GM12874 (cell line): ENCODE results near the gene SH3RF1.

ENCODE experiments used
- TF ChIP-seq, protein P1 (sequence below): IDR thresholded peaks from 2 replicates; pipeline ENCODE4 v1.5.1; 2011; ENCODE audit warnings: low read depth, mild to moderate bottlenecking, control low read depth, low read length, moderate library complexity; ENCODE audit not compliant: insufficient read depth

The SH3RF1 gene

DNA sequence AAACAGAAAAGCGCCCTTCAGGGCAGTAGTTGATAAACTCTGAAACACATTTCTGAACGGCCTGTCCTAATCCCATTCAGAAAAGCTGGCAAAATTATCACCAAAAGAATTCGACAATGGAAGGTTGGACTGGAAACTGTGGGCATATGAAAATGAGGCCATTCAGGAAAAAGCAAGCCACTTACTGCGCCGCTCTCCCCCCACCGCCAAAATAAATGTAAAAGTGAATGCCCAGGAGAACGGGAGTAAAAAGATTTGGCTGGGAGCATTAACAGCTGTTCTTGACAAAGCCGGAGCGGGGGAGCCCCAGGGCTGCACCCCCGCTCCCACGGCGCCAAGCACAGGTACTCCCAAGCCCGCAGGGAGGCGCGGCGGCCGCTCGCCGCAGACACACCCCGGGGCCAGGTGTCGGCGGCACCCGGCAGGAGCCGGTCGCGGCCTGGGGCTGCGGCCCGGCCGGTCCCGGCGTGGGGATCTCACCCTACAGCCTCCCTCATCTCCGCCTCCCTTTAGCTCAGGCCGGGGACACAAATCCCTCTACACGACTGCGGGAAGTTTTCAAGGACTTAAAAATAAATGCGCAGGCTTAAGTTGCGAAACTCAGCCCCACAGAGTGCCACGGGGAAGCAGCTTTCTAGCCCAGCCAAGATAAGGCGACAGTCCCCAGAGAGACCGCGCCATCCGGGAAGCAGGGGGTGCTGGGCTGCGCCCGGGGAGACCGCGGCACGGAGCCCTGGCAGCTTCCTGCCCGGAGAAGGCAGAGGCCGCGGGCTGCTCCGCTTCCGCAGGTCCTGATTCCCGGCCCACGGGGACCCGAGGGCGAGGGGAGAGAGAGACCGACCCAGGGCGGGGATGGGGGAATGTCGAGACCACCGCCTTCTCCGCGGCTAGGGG lies 593 bp downstream of the SH3RF1 start:
- TF ChIP-seq, protein P1, sequence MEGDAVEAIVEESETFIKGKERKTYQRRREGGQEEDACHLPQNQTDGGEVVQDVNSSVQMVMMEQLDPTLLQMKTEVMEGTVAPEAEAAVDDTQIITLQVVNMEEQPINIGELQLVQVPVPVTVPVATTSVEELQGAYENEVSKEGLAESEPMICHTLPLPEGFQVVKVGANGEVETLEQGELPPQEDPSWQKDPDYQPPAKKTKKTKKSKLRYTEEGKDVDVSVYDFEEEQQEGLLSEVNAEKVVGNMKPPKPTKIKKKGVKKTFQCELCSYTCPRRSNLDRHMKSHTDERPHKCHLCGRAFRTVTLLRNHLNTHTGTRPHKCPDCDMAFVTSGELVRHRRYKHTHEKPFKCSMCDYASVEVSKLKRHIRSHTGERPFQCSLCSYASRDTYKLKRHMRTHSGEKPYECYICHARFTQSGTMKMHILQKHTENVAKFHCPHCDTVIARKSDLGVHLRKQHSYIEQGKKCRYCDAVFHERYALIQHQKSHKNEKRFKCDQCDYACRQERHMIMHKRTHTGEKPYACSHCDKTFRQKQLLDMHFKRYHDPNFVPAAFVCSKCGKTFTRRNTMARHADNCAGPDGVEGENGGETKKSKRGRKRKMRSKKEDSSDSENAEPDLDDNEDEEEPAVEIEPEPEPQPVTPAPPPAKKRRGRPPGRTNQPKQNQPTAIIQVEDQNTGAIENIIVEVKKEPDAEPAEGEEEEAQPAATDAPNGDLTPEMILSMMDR = peak; percentile 25; the same call in 1 of the 2 replicates

DNA sequence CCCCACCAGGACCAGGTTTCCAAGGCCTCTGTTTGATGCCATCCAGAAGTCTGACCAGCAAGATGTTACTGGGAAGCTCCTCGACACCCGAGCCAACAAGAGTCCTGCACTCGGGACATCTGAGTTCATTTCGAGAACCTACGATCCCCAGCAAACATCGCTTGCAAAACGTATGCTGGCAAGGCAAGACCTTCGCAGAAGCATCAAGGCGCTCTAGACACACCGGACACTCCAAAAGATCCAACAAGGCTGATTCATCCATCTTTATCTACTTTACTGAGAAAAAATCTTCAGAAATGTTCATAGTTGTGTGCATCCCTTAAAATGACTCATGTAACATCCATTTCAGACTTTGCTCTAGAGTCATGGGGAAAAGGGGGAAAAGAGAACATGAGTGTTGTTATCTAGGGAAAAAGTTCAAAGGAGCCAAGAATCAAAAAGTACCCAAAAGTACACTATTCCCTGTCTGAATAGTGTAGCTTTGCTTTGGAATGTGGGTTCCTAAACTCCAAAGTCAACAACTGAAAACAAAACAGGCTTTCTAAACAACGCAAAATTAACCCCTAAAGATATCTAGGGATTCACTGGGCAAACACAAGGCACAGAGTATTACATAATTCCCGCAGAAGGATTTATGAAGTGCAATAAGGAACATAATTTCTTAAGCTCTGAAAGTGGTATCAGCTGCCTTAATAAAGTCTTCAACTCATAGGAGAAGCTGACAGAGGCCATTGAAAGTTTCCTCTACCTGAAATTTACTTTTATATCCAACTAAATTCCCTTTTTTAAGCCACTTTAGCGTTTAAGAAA lies 1.6 kb downstream of the SH3RF1 start:
- TF ChIP-seq, protein P1 = no peak

GRCh38 chr4:169267070-169267469 lies 3.7 kb downstream of the SH3RF1 start:
- TF ChIP-seq, protein P1 = no peak

DNA sequence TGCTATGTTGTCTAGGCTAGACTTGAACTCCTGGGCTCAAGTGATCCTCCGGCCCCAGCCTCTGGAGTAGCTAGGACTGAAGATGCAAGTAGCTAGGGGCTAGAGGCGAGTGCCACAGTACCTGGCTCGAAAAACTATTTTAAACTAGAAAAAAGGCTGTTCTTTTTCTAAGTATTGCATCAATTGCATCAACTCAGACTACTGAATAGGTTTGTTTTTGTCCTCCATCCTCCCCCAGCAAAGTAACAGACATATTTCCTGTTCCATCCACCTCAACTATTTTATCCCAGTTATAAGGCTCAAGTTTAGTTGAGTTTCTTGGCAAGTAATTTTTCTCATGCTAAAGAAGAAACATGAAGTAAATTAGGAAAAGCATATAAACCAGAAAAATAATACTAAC lies 4.1 kb downstream of the SH3RF1 start:
- TF ChIP-seq, protein P1 = no peak

- TF ChIP-seq, protein P1 = no peak
Observed at GRCh38 chr4:169266081-169266480, 4.7 kb downstream of the SH3RF1 start.

DNA sequence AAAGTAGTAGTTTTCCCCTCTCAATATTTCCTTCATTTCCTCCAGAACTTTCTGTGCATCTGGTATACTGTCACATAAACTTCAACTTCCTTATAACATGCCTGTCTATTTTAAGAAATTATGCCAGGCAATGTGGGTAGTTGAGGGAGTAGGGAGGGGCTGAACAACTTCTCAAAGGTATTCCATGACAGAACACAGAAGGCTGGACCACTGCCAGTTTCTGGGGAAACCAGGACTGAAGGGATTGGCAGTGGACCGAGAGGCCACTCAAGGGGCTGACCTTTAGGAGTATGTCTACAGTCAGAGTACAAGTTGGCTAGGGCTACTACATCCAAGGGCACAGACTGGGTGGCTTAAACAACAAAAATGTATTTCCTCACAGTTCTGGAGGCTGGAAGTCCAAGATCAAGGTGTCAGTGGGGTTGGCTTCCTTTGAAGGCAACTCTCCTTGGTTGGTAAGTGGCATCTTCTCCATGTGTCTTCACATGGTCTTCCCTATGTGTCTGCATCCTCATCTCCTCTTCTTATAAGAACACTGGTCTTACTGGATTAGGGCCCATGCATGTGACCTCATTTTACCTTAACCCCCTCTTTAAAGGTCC lies 6.9 kb downstream of the SH3RF1 start:
- TF ChIP-seq, protein P1 = no peak
